ENCODE measurements around the gene ANKRD53.
"Not testable (repeated sequence)": the region's sequence is repeated elsewhere in the genome, so short reads cannot be mapped to it uniquely, and the experiment has no call there.

ANKRD53 gene

GRCh38 chr2:71011786-71012185, 33.4 kb downstream of the ANKRD53 start:
- DNase-seq = not testable (repeated sequence)

- DNase-seq = no peak
Measured at GRCh38 chr2:71018625-71019024, 40.2 kb downstream of the ANKRD53 start.

- not testable (repeated sequence) for DNase-seq
Measured at GRCh38 chr2:71019989-71020388, 41.6 kb downstream of the ANKRD53 start.

- DNase-seq = not testable (repeated sequence)
Measured at GRCh38 chr2:71021394-71021793, 43.0 kb downstream of the ANKRD53 start.

- DNase-seq = peak in 4 of 5 donors; percentile 36 to 43 (median 38)
Measured at GRCh38 chr2:71023553-71024243, 45.3 kb downstream of the ANKRD53 start.
